HG02763 (cell line): ENCODE data around the gene HTD2.

ENCODE experiments used
- ATAC-seq: cut with Tn5 transposase; IDR thresholded peaks from one replicate; pipeline ENCODE4 v1.9.1; 2021; ENCODE audit warnings: mild to moderate bottlenecking, moderate library complexity; ENCODE audit not compliant: unreplicated experiment

Gene HTD2

DNA sequence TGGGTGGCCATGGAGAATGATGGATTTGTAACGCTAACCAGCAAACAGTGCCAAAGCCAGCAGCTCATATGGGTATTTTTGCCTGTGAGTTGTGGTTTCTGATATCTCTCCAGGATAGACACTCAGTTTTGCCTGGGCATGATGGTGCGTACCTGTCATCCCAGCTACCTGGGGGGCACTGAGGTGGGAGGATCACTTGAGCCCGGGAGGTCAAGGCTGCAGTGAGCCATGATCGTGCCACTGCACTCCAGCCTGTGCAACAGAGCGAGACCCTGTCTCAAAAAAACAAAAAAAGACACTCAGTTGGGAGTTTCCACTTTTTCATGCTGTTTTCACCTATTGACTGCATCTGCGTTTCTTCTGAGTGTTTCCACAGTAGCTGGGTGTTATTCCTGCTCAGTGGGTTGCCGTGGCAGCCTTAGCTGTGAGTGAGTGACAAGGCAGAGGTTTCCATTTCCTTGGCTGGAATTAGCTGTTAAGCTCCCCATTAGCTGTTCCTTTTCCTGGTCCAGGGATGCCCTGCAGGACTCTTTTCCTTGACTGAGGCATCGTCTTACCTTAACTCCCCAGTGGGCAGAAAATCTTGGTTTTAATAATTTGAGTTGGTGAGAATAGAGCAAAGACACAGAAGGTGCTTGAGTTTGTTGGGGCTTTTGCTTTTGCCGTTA lies 14.5 kb upstream of the HTD2 start:
- ATAC-seq = no peak

DNA sequence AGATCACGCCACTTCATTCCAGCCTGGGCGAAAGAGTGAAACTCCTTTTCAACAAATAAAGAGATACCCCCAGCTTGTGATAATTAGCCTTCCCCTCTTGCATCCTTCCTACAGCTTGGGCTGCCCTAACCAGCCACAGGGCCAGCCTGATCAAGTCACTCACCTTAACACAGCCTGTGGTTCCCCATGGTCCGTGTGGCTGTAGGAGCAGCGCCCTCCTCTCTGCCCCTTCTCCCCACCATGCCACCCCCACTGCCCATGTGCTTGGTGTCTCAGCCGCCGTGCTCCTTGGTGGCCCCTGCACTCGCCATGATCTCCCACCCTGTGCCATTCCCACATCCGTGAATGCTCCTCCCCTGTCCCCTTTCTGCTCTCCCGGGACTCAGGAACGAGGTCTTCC lies 13.5 kb upstream of the HTD2 start:
- no peak for ATAC-seq

DNA sequence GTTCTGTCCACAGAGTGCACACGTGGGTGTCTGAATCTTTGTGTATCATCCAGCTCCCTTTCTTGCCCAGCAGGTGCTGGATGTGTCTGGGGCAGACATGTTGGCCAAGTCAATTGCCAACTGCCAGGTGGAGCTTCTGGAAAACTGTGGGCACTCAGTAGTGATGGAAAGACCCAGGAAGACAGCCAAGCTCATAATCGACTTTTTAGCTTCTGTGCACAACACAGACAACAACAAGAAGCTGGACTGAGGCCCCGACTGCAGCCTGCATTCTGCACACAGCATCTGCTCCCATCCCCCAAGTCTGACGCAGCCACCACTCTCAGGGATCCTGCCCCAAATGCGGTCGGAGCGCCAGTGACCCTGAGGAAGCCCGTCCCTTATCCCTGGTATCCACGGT lies 12.8 kb upstream of the HTD2 start:
- no peak for ATAC-seq

GRCh38 chr3:58296269-58296668 lies 10.1 kb upstream of the HTD2 start:
- ATAC-seq = no peak

GRCh38 chr3:58296843-58297242 lies 9.5 kb upstream of the HTD2 start:
- ATAC-seq = no peak

GRCh38 chr3:58298190-58298589 lies 8.1 kb upstream of the HTD2 start:
- no peak for ATAC-seq

DNA sequence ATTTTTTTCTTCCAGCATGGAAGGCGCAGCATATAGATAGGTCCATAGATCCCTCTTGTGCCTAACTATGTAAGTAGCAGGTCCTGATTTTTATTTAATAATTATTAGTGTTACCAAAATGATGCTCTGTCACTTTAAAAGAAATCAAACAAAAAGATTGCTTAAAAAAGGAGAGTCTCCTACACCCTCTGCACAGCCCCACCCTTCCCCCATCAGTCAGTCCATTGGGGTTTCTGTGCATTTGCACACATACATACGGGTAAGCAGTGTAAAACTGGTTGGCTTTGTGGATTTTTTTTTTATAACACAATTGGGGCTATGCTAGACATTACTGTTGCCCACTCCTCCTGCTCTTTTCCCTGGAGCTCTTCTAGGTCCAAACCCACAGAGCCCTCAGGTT lies 7.2 kb upstream of the HTD2 start:
- no peak for ATAC-seq

GRCh38 chr3:58299839-58300516 lies 6.3 kb upstream of the HTD2 start:
- no peak for ATAC-seq

- ATAC-seq = no peak
Measured at GRCh38 chr3:58307639-58308215, 1.4 kb downstream of the HTD2 start.

GRCh38 chr3:58308728-58309127 lies 2.4 kb downstream of the HTD2 start:
- no peak for ATAC-seq

DNA sequence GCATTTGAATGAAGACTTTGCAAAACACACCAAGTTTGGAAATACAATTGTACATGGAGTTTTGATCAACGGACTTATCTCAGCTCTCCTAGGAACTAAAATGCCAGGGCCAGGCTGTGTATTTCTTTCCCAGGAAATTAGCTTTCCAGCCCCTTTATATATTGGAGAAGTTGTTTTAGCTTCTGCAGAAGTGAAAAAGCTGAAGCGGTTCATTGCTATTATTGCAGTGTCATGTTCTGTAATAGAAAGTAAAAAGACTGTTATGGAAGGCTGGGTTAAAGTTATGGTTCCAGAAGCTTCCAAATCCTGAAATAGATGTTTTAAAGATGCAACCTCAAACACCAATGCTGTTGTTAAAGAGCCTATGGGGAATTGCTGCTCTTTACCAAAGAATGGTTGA lies 11.5 kb downstream of the HTD2 start:
- ATAC-seq = no peak

DNA sequence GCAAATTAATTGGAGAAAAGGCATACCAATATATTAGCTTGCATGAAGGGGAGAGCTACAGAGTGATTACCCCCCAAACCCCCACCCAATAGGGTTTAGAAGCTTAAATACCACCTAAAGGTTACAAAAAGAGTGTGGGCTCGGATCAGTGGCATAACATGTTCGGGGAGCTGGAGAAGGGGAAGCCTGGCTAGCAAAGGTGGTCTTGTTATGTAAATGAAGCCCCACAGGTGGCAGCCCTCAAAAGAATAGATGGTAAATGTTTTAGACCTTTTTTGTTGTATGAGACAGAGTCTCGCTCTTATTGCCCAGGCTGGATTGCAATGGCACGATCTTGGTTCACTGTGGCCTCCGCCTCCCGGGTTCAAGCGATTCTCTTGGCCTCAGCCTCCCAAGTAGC lies 15.5 kb downstream of the HTD2 start:
- no peak for ATAC-seq

DNA sequence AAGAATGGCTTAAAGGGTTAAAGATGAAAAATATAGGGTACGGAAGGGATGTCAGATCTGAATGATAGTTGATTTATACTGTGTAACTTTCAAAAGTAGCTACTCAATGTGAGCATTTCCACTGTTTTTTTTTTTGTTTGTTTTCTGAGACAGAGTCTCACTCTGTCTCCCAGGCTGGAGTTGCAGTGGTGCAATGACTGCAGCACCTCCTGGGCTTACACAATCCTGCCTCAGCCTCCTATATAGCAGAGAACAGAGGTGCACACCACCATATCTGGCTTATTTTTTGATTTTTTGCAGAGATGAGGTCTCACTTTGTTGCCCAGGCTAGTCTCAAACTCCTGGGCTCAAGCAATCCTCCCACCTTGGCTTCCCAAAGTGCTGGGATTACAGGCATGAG lies 16.5 kb downstream of the HTD2 start:
- no peak for ATAC-seq

DNA sequence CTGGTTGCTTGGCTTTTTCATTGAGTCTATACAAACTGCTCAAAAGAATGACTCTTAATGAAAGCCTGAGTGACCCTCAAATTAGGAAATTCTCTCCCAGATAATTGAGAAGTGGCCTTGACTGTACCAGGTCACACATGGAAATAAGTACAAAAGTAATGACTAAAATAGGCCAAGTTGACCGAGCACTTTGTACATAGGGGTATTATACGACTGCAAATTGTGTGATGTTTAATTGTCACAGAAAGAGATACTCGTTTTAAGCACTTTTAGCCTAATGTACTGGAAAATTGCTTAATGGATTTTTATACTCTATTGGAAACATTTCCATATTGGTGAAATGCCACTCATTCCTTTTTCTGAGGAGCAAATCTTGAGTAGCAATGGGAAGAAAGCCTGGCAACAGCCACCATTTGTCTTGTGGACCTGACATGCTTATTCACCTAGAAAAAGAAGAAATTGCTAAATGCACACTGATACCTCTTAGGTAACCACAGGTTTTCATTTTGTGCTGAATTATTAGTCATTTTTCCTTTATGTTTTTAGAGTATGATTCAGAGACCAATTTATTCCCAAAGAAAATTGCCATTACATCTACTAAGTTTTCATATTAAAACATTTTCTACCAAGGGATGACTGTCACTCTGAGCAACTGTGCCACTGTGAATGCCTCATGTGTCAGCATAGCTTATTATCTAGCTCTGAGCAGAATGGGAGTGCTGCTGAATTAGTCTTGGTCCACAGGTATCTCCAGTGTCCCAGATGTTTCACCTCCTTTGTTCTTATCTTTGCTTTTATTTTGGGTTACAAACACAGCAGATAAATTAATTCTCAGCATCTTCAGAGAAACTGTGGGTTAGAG lies 17.4 kb downstream of the HTD2 start:
- ATAC-seq = no peak

DNA sequence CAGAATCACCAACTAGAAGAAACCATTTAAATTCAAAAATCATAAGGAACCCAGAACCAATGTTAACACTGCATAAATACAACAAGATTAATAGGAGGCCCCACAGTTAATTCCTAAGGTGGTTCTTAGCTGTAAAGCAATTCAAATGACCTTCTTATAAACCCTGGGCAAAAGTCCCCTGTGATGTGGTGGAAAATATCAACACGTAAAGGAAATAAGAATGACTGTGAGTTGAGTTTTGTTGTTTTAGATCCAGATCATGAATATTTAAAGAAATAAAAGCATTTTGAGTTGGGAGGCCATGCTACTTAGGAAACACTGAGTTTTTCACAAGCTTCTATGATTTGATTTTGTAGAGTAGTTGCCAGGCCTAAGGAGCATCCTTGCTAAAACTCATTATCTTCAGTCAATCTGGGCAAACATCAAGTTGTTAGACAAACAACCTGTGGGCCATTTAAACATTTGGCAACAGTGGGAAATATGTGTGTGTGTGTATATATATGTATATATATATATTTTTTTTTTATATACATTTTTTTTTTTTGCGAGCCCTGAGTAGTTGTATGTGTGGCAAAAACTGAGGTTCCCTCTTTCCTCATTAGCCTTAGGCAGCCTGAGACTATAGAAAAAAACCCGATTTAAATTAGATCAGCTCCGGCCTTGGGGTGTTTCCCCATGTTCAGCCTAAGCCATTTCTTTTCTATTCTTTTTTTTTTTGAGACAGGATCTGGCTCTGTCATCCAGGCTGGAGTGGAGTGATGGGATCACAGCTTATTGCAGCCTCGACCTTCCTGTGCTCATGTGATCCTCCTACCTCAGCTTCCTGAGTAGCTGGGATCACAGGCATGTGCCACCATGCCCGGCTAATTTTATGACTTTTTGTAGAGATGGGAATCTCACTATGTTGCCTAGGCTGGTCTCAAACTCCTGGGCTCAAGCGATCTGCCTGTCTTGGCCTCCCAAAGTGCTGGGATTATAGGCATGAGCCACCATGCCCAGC lies 18.4 kb downstream of the HTD2 start:
- no peak for ATAC-seq

- ATAC-seq = no peak
Measured at GRCh38 chr3:58325525-58325992, 19.2 kb downstream of the HTD2 start.

DNA sequence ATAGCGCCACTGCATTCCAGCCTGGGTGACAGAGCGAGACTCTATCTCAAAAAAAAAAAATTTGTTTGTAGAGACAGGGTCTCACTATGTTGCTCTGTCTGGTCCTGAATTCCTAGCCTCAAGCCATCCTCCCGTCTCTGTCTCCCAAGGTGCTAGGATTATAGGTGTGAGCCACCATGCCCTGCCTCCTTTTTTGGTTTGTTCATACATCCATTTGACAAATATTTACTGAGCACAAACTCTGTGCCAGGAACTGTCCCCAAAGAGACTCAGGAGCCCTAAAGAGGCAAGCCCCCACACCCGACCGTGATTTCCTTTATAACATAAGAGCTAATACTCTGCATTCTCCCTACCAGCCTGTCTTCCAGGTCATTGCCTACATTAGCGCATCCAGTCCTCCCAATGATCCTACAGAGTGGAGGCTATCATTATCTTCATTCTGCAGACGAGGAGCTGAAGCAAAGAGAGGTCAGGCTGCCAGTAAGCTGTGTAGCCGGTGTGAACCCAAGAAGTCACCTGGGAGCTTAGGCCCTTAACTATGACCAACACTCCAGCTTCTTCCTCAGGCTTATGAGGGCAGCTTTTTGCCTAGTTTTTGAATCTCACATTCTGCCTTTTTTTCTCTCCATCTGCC lies 20.1 kb downstream of the HTD2 start:
- no peak for ATAC-seq

- ATAC-seq = no peak
Measured at GRCh38 chr3:58329150-58329921, 23.0 kb downstream of the HTD2 start.

DNA sequence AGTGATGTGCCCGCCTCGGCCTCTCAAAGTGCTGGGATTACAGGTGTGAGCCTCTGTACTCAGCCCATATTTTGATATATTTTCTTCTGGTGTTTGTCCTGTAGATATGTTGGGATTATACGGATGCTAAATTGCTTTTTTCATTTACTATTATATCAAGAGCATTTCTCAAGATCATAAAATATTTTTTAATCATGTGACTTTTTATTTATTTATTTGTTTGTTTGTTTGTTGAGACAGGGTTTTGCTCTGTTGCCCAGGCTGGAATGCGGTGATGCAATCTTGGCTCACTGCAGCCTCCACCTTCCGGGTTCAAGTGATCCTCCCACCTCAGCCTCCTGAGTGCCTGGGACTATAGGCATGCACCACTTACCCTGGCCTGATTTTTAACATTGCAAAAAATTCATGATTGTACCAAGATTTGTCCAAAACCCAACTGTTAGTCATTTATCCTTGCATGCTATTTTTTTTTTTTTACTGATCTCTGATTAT lies 23.6 kb downstream of the HTD2 start:
- ATAC-seq = no peak
